SK-N-MC (cell line): Measurements from ENCODE around the gene C1orf185.

Source experiments
- EZH2 ChIP-seq: fragments of 200-600 bp; sonication (generic); IDR thresholded peaks from one replicate; pipeline ENCODE4 v1.6.1; 2017; ENCODE audit warnings: antibody characterized with exemption
- POLR2AphosphoS5 ChIP-seq: IDR thresholded peaks from 2 replicates; pipeline ENCODE4 v1.6.1; 2012; ENCODE audit warnings: mild to moderate bottlenecking, low read depth, low read length, borderline replicate concordance

GRCh38 chr1:51157395-51157794 is 55.4 kb downstream of the C1orf185 start:
- TF ChIP-seq POLR2AphosphoS5, result no peak
- no peak for TF ChIP-seq EZH2
